NB4 (cell line): Measurements from ENCODE around the gene LRFN4.

ENCODE experiments used
- DNase-seq: peaks from one replicate; pipeline ENCODE4 v3.0.0; 2010; ENCODE audit warnings: low read depth
- H3K4me3 ChIP-seq: one replicate; pipeline ENCODE4 v1.5.1; 2011; ENCODE audit warnings: mild to moderate bottlenecking, low read depth, low read length, moderate library complexity
- CTCF ChIP-seq: IDR thresholded peaks from one replicate; pipeline ENCODE4 v1.5.1; 2012; ENCODE audit warnings: low read depth, low read length
- MAX ChIP-seq: IDR thresholded peaks from 2 replicates; pipeline ENCODE4 v1.6.1; 2011; ENCODE audit warnings: low read depth, low read length
- MYC ChIP-seq: IDR thresholded peaks from 2 replicates; pipeline ENCODE4 v1.6.1; 2011; ENCODE audit warnings: low read depth, low read length
- POLR2A ChIP-seq: IDR thresholded peaks from 2 replicates; pipeline ENCODE4 v1.6.1; 2011; ENCODE audit warnings: mild to moderate bottlenecking; ENCODE audit not compliant: insufficient read length; ENCODE audit errors: extremely low read depth

The LRFN4 gene

GRCh38 chr11:66843776-66844495 is 12.9 kb upstream of the LRFN4 start:
- peak overlapping the region; percentile 96 for H3K4me3 ChIP-seq
- DNase-seq = no peak
- TF ChIP-seq MAX (no peak; the same call in none of the 2 replicates), POLR2A (no peak), MYC (no peak), CTCF (no peak)

GRCh38 chr11:66844496-66845142 is 12.2 kb upstream of the LRFN4 start:
- peak overlapping the region; percentile 96 for H3K4me3 ChIP-seq
- TF ChIP-seq MAX = no peak
- no peak for TF ChIP-seq CTCF
- TF ChIP-seq MYC = no peak
- TF ChIP-seq POLR2A = no peak
- peak; percentile 0 for DNase-seq

- peak; percentile 1 for DNase-seq
- H3K4me3 ChIP-seq = no peak overlapping the region
- TF ChIP-seq CTCF = no peak
- no peak for TF ChIP-seq POLR2A
- TF ChIP-seq MAX = no peak
- TF ChIP-seq MYC = no peak
Observed at GRCh38 chr11:66845143-66845875, 11.6 kb upstream of the LRFN4 start.

- TF ChIP-seq CTCF (no peak), MYC (no peak), MAX (no peak), POLR2A (no peak)
Observed at GRCh38 chr11:66845876-66846212, 11.0 kb upstream of the LRFN4 start.

GRCh38 chr11:66846671-66847091 is 10.2 kb upstream of the LRFN4 start:
- no peak for DNase-seq
- no peak overlapping the region for H3K4me3 ChIP-seq
- no peak for TF ChIP-seq CTCF

More at GRCh38 chr11:66845876-66846212, 11.0 kb upstream of the LRFN4 start:
- no peak overlapping the region for H3K4me3 ChIP-seq
- no peak for DNase-seq
